Choroid plexus epithelial cell (primary cell): ENCODE results near the gene SLC25A26.

ENCODE experiments used
- DNase-seq: peaks from one replicate; pipeline ENCODE4 v3.0.0-alpha.2; 2010; ENCODE audit warnings: low read depth
- H3K4me3 ChIP-seq: 2 replicates; pipeline ENCODE4 v1.5.1; 2011; ENCODE audit warnings: low read depth, mild to moderate bottlenecking, control low read depth, low read length, moderate library complexity
- TF ChIP-seq, protein P1 (sequence below): conservative IDR thresholded peaks from 2 replicates; pipeline ENCODE4 v1.5.1; 2011; ENCODE audit warnings: low read depth, mild to moderate bottlenecking, control low read depth, inconsistent platforms, low read length, moderate library complexity

The SLC25A26 gene

DNA sequence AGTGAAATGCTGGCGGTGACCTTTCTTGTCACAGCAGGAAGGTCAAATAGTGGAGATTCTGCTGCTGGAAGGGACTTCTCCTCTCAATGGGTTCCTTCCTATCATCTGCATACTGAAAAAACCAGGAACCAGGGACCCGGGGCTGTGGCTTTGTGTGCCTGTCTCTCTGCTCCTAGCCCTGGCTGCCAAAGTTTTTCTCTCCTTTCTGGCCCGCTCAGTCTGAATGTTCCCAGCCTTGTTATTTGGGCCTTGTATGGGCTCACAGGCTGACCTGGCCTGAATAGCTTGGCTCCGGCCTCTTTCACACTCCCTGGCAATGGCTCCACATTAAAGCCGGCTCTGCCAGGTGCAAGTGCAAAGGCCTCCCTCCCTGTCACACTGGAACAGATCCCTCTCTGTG is 185.4 kb downstream of the SLC25A26 start:
- TF ChIP-seq, protein P1, sequence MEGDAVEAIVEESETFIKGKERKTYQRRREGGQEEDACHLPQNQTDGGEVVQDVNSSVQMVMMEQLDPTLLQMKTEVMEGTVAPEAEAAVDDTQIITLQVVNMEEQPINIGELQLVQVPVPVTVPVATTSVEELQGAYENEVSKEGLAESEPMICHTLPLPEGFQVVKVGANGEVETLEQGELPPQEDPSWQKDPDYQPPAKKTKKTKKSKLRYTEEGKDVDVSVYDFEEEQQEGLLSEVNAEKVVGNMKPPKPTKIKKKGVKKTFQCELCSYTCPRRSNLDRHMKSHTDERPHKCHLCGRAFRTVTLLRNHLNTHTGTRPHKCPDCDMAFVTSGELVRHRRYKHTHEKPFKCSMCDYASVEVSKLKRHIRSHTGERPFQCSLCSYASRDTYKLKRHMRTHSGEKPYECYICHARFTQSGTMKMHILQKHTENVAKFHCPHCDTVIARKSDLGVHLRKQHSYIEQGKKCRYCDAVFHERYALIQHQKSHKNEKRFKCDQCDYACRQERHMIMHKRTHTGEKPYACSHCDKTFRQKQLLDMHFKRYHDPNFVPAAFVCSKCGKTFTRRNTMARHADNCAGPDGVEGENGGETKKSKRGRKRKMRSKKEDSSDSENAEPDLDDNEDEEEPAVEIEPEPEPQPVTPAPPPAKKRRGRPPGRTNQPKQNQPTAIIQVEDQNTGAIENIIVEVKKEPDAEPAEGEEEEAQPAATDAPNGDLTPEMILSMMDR = no peak
- no peak overlapping the region for H3K4me3 ChIP-seq
- DNase-seq = no peak

DNA sequence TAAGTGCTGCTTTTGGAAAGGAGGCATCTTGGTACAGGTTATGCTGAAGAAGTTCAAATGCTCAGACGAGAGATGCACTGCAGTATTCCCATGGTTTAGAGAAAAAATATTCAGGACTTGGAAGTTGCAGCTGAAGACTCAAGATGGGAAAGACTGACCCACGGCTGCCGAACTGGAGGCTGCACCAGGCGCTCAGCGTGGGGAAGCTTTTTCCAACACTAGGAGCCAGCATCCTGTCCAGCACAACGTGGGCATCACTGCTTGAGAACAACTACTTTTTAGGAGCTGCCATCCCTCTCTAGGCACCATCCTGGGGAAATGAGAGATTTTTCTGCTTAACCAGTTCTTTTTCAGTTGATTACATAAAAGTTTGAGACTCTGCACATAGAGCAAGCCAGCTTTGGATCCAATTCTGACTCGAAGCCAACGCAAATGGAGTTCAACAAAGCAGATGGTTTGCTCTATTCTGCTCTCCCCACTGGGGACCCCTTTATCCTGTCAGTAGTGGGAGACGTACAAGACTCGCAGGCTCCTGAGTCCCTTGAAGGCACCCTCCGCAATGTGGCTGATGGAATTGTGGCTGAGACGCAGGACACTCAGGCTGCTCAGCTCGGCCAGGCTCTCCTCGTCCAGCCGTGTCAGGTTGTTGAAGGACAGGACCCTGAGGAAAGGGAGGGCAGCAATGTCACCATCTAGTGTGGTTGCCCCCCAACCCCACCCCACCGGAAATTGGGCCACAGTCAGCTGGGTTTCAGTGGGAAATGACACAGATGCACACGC is 186.2 kb downstream of the SLC25A26 start:
- DNase-seq = no peak
- TF ChIP-seq, protein P1 = no peak
- no peak overlapping the region for H3K4me3 ChIP-seq

DNA sequence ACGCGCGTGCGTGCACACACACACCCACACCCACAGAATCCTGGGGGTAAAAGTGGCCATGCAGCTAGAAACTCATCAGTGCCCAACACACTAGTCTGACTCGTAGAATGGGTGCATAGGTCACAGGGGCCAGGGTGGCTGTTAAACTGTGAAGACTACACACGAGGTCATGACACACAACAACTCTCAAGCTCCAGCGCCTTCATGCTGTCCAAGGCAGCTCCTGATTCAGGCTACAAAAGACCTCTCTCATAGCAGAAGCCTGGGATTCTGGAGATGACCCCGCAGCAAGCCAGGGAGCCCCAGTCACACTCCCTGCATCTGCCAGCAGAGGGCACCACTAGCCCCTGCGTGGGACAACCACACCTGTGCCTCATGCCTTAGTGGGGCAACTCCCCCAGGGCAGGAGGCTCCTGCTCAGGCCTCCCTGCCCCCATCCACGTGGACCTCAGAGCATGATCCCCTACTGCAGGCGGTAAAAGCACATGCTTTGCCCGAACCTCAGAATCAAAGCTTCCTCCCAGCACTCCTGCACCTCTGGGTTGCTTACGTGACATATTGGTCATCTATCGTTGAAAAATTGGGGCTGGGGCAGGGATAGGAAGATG is 186.9 kb downstream of the SLC25A26 start:
- TF ChIP-seq, protein P1 = peak; percentile 94
- DNase-seq = peak; percentile 66

DNA sequence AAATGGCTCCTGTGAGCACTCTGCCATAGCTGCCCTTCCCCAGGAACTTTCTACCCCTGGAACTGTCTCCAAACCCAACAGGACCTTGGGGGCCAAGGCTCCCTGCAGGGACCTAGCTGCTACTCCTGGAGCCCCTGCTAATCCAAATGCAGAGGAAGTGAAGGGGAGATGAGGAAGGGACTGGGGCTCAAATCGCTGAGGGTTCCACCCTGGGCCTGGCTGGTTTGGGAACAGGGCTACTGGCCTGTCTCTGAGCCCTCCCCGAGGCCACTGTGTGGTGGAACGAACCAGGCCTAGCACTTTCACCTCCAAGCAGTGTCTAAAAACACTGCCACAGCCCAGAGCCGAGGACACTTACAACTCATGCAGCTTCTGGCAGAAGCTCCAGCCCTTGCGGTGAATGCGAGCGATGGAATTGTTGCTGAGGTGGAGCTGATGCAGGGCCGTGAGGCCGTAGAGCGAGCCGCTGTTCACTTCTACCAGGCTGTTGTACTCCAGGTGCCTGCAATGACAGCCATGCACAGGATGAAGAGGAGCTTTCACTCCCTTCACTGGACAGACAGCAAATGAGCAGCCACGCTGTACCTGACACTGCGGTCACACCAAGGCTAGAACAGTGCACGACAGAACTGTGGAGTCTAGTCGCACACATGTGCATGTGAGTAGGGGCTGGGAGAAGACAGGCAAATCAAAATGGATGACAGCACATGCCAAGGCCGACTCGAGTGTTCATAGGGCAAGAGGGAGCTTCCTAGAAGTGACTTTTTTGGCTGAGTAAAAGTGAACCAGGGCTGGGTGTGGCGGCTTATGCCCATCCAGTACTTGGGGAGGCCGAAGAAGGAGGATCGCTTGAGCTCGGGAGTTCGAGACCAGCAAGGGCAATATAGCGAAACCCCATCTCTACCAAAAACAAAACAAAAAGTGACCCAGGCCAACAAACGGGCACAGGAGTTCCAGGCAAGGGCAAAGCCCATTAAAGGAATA is 189.3 kb downstream of the SLC25A26 start:
- TF ChIP-seq, protein P1 = no peak
- H3K4me3 ChIP-seq = no peak overlapping the region
- no peak for DNase-seq

More for the DNA sequence above, 186.9 kb downstream of the SLC25A26 start:
- no peak overlapping the region for H3K4me3 ChIP-seq

DNA sequence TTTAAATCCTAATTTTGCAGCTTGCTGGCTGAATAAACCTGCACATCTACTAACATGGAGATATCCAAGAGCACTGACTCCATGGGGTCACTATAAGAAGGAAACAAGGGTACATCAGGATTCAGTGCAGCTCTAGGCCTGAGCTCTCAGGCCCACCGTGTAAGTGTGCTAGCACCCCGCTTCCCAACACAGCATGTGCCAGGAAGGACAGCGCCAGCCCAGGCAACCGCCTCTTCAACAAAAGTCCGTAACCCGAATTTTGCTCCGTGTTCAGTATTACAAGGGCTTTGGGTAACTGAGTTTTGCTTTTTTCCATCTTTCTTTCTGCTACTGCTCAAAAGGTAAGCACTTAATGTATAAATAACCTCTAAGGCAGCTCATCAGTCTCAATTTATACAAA is 190.2 kb downstream of the SLC25A26 start:
- TF ChIP-seq, protein P1 = no peak
- no peak overlapping the region for H3K4me3 ChIP-seq
- DNase-seq = no peak

DNA sequence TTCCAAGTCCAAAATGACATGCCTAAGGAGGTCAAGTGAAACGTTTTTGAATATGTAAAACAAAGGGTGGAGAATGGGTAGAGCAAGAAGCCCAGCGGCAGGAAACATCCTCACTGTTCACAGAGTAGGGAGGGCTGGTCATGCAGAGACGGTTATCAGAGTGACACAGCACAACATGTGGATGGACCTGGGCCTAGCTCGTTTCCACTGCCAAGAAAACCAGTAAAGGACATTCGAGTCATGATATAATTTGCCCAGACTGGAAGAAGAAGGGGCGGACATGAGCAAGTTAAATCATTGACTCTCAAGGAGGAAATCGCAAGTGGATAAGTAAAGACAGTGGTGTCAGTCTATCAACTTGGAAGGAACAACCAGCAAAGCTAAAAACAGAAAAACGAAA is 190.7 kb downstream of the SLC25A26 start:
- DNase-seq = no peak
- TF ChIP-seq, protein P1 = no peak

More for the DNA sequence above, 190.7 kb downstream of the SLC25A26 start:
- no peak overlapping the region for H3K4me3 ChIP-seq
